GM12878 (cell line): ENCODE measurements around the gene RGR. TPM values are rescaled to one million over a fixed set of nuclear protein-coding genes. Genes with fewer than 3 reads are reported as not detected.

Experiments
- ATAC-seq: fragments of 200-7000 bp; cut with Tn5 transposase; 3 replicates; pipeline ENCODE4 v1.9.1; 2020; ENCODE audit warnings: mild to moderate bottlenecking, moderate library complexity
- BruUV-seq: library from RNA; stranded (reverse); fragments of 400-500 nt; replicated peaks from 2 replicates; lab custom pipeline; 2021; lab: Mats Ljungman, UMichigan
- CTCF ChIA-PET: fragments of 300-600 bp; sonication (Branson Sonifier 250); formaldehyde crosslinking; extraction: SDS; loops from one replicate; lab custom pipeline; 2021; ENCODE audit warnings: inconsistent platforms; lab: Yijun Ruan, JAX
- POLR2A ChIA-PET: fragments of 350-600 bp; formaldehyde crosslinking; extraction: SDS; loops from one replicate; lab custom pipeline; 2021; ENCODE audit warnings: inconsistent platforms; lab: Charles Lee
- RAD21 ChIA-PET: fragments of 300-600 bp; sonication (Branson Sonifier 250); formaldehyde crosslinking; loops from one replicate; lab custom pipeline; 2023; ENCODE audit warnings: antibody characterized with exemption; ENCODE audit not compliant: unreplicated experiment; lab: Charles Lee
- SMC1A ChIA-PET: fragments of 300-600 bp; sonication (Branson Sonifier 250); formaldehyde crosslinking; loops from one replicate; lab custom pipeline; 2023; ENCODE audit not compliant: unreplicated experiment, uncharacterized antibody; lab: Charles Lee
- DNase-seq: peaks from one replicate; pipeline ENCODE4 v3.0.0-alpha.2; 2011; ENCODE audit warnings: low read depth, low spot score
- FAIRE-seq: peaks from 3 replicates; lab custom pipeline; 2011; peaks lifted over from hg19 to GRCh38; lab: Jason Lieb, UNC
- H2AFZ ChIP-seq: 2 replicates; pipeline ENCODE4 v1.6.0; 2011; ENCODE audit warnings: low read depth, low read length, control low read depth; ENCODE audit not compliant: control insufficient read depth
- H3K27ac ChIP-seq: 2 replicates; pipeline ENCODE4 v1.5.1; 2011; ENCODE audit warnings: control low read depth; ENCODE audit not compliant: control insufficient read depth, insufficient read depth
- H3K27me3 ChIP-seq, 2 experiments: replicated peaks in 1 of 2; 2 replicates each; pipeline versions ENCODE4 v1.6.0 to v1.6.1; 2011; ENCODE audit warnings: low read length in 1 of 2; ENCODE audit not compliant: control insufficient read depth in 2 of 2, insufficient read depth in 2 of 2
- H3K36me3 ChIP-seq, 2 experiments: 2 replicates each; pipeline ENCODE4 v1.5.1; 2011; ENCODE audit warnings: low read length in 1 of 2; ENCODE audit not compliant: control insufficient read depth in 2 of 2, insufficient read depth in 2 of 2
- H3K4me1 ChIP-seq: 2 replicates; pipeline ENCODE4 v1.6.1; 2011; ENCODE audit warnings: mild to moderate bottlenecking, low read length, moderate library complexity, mixed read lengths; ENCODE audit not compliant: control insufficient read depth, insufficient read depth
- H3K4me2 ChIP-seq: 2 replicates; pipeline ENCODE4 v1.6.0; 2011; ENCODE audit warnings: control low read depth; ENCODE audit not compliant: control insufficient read depth, insufficient read depth
- H3K4me3 ChIP-seq: fragments of 200-600 bp; sonication (generic); 2 replicates; pipeline ENCODE4 v1.5.1; 2016
- H3K79me2 ChIP-seq: 2 replicates; pipeline ENCODE4 v1.6.0; 2011; ENCODE audit warnings: low read length; ENCODE audit not compliant: control insufficient read depth, insufficient read depth
- H3K9ac ChIP-seq: 2 replicates; pipeline ENCODE4 v1.8.0; 2011; ENCODE audit warnings: low read length, control low read depth, mixed read lengths; ENCODE audit not compliant: control insufficient read depth, insufficient read depth
- H3K9me3 ChIP-seq: replicated peaks from 3 replicates; pipeline ENCODE4 v1.5.1; 2011; ENCODE audit warnings: mild to moderate bottlenecking, low read length; ENCODE audit not compliant: control insufficient read depth, insufficient read depth
- H4K20me1 ChIP-seq: 2 replicates; pipeline ENCODE4 v1.6.0; 2011; ENCODE audit not compliant: control insufficient read depth, insufficient read depth
- CEBPZ ChIP-seq: fragments of 150-350 bp; IDR thresholded peaks from 2 replicates; pipeline ENCODE4 v1.6.1; 2016; ENCODE audit warnings: low read depth, low read length
- CHD2 ChIP-seq: IDR thresholded peaks from 2 replicates; pipeline ENCODE4 v1.6.1; 2011; ENCODE audit warnings: low read depth, low read length, improper control_type of control experiment, borderline replicate concordance
- CREB1 ChIP-seq: IDR thresholded peaks from 2 replicates; pipeline ENCODE4 v1.6.1; 2012; ENCODE audit warnings: low read depth, mild to moderate bottlenecking, inconsistent platforms
- E4F1 ChIP-seq: fragments of 450-650 bp; IDR thresholded peaks from 2 replicates; pipeline ENCODE4 v1.6.1; 2018; ENCODE audit warnings: borderline replicate concordance, mild to moderate bottlenecking; ENCODE audit not compliant: partially characterized antibody
- EED ChIP-seq: sonication (generic); IDR thresholded peaks from 2 replicates; pipeline ENCODE4 v1.6.1; 2016; ENCODE audit warnings: antibody characterized with exemption, low read depth
- GATAD2B ChIP-seq: fragments of 450-650 bp; conservative IDR thresholded peaks from 2 replicates; pipeline ENCODE4 v1.6.1; 2017; ENCODE audit warnings: low read depth, mild to moderate bottlenecking, moderate library complexity
- JUNB ChIP-seq: IDR thresholded peaks from 2 replicates; pipeline ENCODE4 v1.6.1; 2016; ENCODE audit warnings: antibody characterized with exemption, mild to moderate bottlenecking
- KAT2A ChIP-seq: conservative IDR thresholded peaks from 2 replicates; pipeline ENCODE4 v1.6.1; 2011; ENCODE audit warnings: low read depth, low read length; ENCODE audit not compliant: control insufficient read depth
- MXI1 ChIP-seq: fragments of 150-350 bp; IDR thresholded peaks from 2 replicates; pipeline ENCODE4 v1.6.1; 2011; ENCODE audit warnings: low read depth, mild to moderate bottlenecking, inconsistent platforms, low read length, improper control_type of control experiment
- PML ChIP-seq: IDR thresholded peaks from 2 replicates; pipeline ENCODE4 v1.6.1; 2012; ENCODE audit warnings: low read length, inconsistent platforms
- RAD21 ChIP-seq: IDR thresholded peaks from 2 replicates; pipeline ENCODE4 v1.6.1; 2011; ENCODE audit warnings: mild to moderate bottlenecking, low read depth, low read length, moderate library complexity; ENCODE audit not compliant: insufficient read depth
- RB1 ChIP-seq: fragments of 450-650 bp; formaldehyde crosslinking; IDR thresholded peaks from 2 replicates; pipeline ENCODE4 v1.6.1; 2017; ENCODE audit warnings: mild to moderate bottlenecking, borderline replicate concordance
- RUNX3 ChIP-seq: IDR thresholded peaks from 2 replicates; pipeline ENCODE4 v1.6.1; 2012; ENCODE audit warnings: low read length, inconsistent platforms
- SIX5 ChIP-seq: IDR thresholded peaks from 2 replicates; pipeline ENCODE4 v1.6.1; 2011; ENCODE audit warnings: mild to moderate bottlenecking, low read depth, low read length, moderate library complexity; ENCODE audit not compliant: severe bottlenecking
- WGBS: methylation state at CpG from one replicate; pipeline ENCODE4 v1.1.6; 2016; ENCODE audit warnings: low lambda C conversion rate; ENCODE audit not compliant: insufficient replicate concordance, insufficient coverage; ENCODE audit errors: missing lambda C conversion rate; 5-methylcytosine and 5-hydroxymethylcytosine counted together
- in situ Hi-C: fragments of 300-500 bp; cut with MboI; formaldehyde crosslinking; loops from 9 replicates; pipeline ENCODE4 v1.14.3; 2018; ENCODE audit warnings: mixed read lengths
- intact Hi-C: fragments of 100-400 bp; cut with micrococcal nuclease; formaldehyde crosslinking; loops from one replicate; pipeline ENCODE4 v1.14.2; 2022; ENCODE audit not compliant: unreplicated experiment
- polyA plus RNA-seq, 11 experiments: library from polyadenylated mRNA; depleted of rRNA in 4 of 11; unstranded in 6 of 11; stranded (reverse) in 5 of 11; fragments of >200 nt; fragmentation: Nextera tagmentation in 4 of 11; fragmentation: Illumina TruSeq in 1 of 11; extraction: Ambion mirVana in 4 of 11; extraction: Trizol in 1 of 11; gene quantifications; 1 replicate in 1 of 11; 2 replicates in 10 of 11; pipeline versions ENCODE4 v1.2.1 to v1.2.3, GENCODE V29; 2011 to 2016; ENCODE audit warnings: inconsistent platforms in 2 of 11, missing spikeins in 2 of 11, low read depth in 1 of 11
- total RNA-seq, 4 experiments: library from RNA; depleted of rRNA in 3 of 4; stranded (reverse); fragments of >200 nt in 3 of 4; fragmentation: Illumina TruSeq in 1 of 4; extraction: Trizol in 1 of 4; gene quantifications; 2 replicates each; pipeline versions ENCODE4 v1.2.1 to v1.2.3, GENCODE V29; 2013 to 2021
- TF ChIP-seq, protein P1 (sequence below), 3 experiments: IDR thresholded peaks in 2 of 3; conservative IDR thresholded peaks in 1 of 3; 2 replicates each; pipeline ENCODE4 v1.5.1; 2011; ENCODE audit warnings: low read depth in 3 of 3, low read length in 3 of 3, mild to moderate bottlenecking in 3 of 3, control low read depth in 2 of 3, moderate library complexity in 2 of 3, inconsistent platforms in 1 of 3, mixed read lengths in 1 of 3; ENCODE audit not compliant: control insufficient read depth in 2 of 3, insufficient read depth in 1 of 3; ENCODE audit errors: extremely low read depth in 1 of 3

RGR gene
- total and polyA plus RNA-seq, 10 of the 15 experiments (the other 5 are each of a cell fraction or from before 2014, with no cell fraction given) = not detected

- no peaks in the 10 kb centered on the region for H3K36me3 ChIP-seq
- DNase-seq (no peak), ATAC-seq (no peak), FAIRE-seq (no peak)
- in situ Hi-C loops (no loop called here), intact Hi-C loops (no loop called here)
- no peak overlapping the region for H3K27ac ChIP-seq
- no peak overlapping the region for H3K9ac ChIP-seq
- no peaks in the 10 kb centered on the region for H3K9me3 ChIP-seq
- ChIA-PET SMC1A (no interaction called here), RAD21 (no interaction called here), CTCF (interaction anchor here (1.2 kb wide), 1 partner anchor 303 kb away, joined by 4 read pairs; no protein-coding TSS in a partner anchor), POLR2A (no interaction called here)
- no peak overlapping the region for H3K4me2 ChIP-seq
- no peaks in the 10 kb centered on the region; a peak in 2 of 4 replicates for H3K27me3 ChIP-seq
- H4K20me1 ChIP-seq = no peaks in the 10 kb centered on the region
- no peak overlapping the region for H3K4me3 ChIP-seq
- no TSS peak for BruUV-seq
- no peaks in the 10 kb centered on the region for H3K4me1 ChIP-seq
- 49% methylated on average over 4 of the region's 4 CpGs for WGBS
- no peaks in the 10 kb centered on the region for H3K79me2 ChIP-seq
- no peak overlapping the region for H2AFZ ChIP-seq
- TF ChIP-seq RB1 (no peak), RUNX3 (no peak), CEBPZ (no peak), PML (no peak), RAD21 (no peak), SIX5 (no peak), GATAD2B (no peak), EED (no peak), E4F1 (no peak), CREB1 (no peak), JUNB (no peak), MXI1 (no peak), CHD2 (no peak), KAT2A (no peak)
- TF ChIP-seq, protein P1, sequence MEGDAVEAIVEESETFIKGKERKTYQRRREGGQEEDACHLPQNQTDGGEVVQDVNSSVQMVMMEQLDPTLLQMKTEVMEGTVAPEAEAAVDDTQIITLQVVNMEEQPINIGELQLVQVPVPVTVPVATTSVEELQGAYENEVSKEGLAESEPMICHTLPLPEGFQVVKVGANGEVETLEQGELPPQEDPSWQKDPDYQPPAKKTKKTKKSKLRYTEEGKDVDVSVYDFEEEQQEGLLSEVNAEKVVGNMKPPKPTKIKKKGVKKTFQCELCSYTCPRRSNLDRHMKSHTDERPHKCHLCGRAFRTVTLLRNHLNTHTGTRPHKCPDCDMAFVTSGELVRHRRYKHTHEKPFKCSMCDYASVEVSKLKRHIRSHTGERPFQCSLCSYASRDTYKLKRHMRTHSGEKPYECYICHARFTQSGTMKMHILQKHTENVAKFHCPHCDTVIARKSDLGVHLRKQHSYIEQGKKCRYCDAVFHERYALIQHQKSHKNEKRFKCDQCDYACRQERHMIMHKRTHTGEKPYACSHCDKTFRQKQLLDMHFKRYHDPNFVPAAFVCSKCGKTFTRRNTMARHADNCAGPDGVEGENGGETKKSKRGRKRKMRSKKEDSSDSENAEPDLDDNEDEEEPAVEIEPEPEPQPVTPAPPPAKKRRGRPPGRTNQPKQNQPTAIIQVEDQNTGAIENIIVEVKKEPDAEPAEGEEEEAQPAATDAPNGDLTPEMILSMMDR (IDR thresholded peaks at IDR 0.05 in 2 of 3, conservative IDR thresholded peaks at IDR 0.05 in 1 of 3; ENCODE audit: control insufficient read depth in 2 of 3, extremely low read depth in 1 of 3, insufficient read depth in 1 of 3, low read depth in 3 of 3, low read length in 3 of 3) = no peak
Observed at GRCh38 chr10:84234479-84234878, 10.4 kb upstream of the RGR start.
